Endothelial cell of umbilical vein (primary cell): ENCODE measurements around the gene RFX7. TPM values are rescaled to one million over a fixed set of nuclear protein-coding genes. Genes with fewer than 3 reads are reported as not detected.

Experiments used
- BruUV-seq: library from RNA; stranded (reverse); fragments of 400-500 nt; replicated peaks from 2 replicates; lab custom pipeline; 2021; lab: Mats Ljungman, UMichigan
- CTCF ChIA-PET: fragments of 300-600, 350-600 bp; sonication (Branson Sonifier 250); formaldehyde crosslinking; loops from one replicate; lab custom pipeline; 2021; ENCODE audit warnings: antibody characterized with exemption, inconsistent platforms; lab: Charles Lee
- POLR2A ChIA-PET: fragments of 300-600, 350-600 bp; sonication (Branson Sonifier 250); formaldehyde crosslinking; loops from one replicate; lab custom pipeline; 2021; ENCODE audit warnings: antibody characterized with exemption, inconsistent platforms; lab: Charles Lee
- DNase-seq: peaks from one replicate; pipeline ENCODE4 v3.0.0-alpha.2; 2011; ENCODE audit warnings: low read depth, low spot score
- FAIRE-seq: peaks from 2 replicates; lab custom pipeline; 2011; peaks lifted over from hg19 to GRCh38; lab: Jason Lieb, UNC
- H2AFZ ChIP-seq: 2 replicates; pipeline ENCODE4 v1.6.0; 2012; ENCODE audit warnings: low read depth, low read length, control low read depth, inconsistent platforms
- H3K27ac ChIP-seq: 2 replicates; pipeline ENCODE4 v1.5.1; 2011; ENCODE audit warnings: low read depth, mild to moderate bottlenecking, control low read depth, low read length, moderate library complexity; ENCODE audit not compliant: insufficient read depth
- H3K27me3 ChIP-seq, 2 experiments: 2 replicates each; pipeline versions ENCODE4 v1.6.0 to v1.6.1; 2011; ENCODE audit warnings: low read length in 2 of 2, mixed read lengths in 1 of 2; ENCODE audit not compliant: control insufficient read depth in 2 of 2, insufficient read depth in 2 of 2
- H3K36me3 ChIP-seq, 2 experiments: 2 replicates in 1 of 2; 3 replicates in 1 of 2; pipeline ENCODE4 v1.5.1; 2011; ENCODE audit warnings: low read length in 2 of 2, mild to moderate bottlenecking in 1 of 2, moderate library complexity in 1 of 2; ENCODE audit not compliant: control insufficient read depth in 2 of 2, insufficient read depth in 2 of 2; ENCODE audit errors: extremely low read depth in 1 of 2
- H3K4me1 ChIP-seq: 3 replicates; pipeline ENCODE4 v1.5.1; 2011; ENCODE audit warnings: mild to moderate bottlenecking, low read length; ENCODE audit not compliant: control insufficient read depth, insufficient read depth; ENCODE audit errors: extremely low read depth
- H3K4me2 ChIP-seq: 2 replicates; pipeline ENCODE4 v1.6.1; 2011; ENCODE audit warnings: low read length, control low read depth, mixed read lengths; ENCODE audit not compliant: insufficient read depth
- H3K4me3 ChIP-seq, 3 experiments: fragments of 200-600 bp in 1 of 3; sonication (generic), shearing (Covaris generic) in 1 of 3; replicated peaks in 1 of 3; 2 replicates each; pipeline ENCODE4 v1.5.1; 2011 to 2016; ENCODE audit warnings: control low read depth in 3 of 3, low read length in 3 of 3, mild to moderate bottlenecking in 2 of 3, inconsistent platforms in 1 of 3, low read depth in 1 of 3, moderate library complexity in 1 of 3; ENCODE audit not compliant: insufficient read depth in 1 of 3
- H3K79me2 ChIP-seq: 2 replicates; pipeline ENCODE4 v1.6.0; 2012; ENCODE audit warnings: low read length, inconsistent platforms; ENCODE audit not compliant: control insufficient read depth, insufficient read depth
- H3K9ac ChIP-seq: replicated peaks from 2 replicates; pipeline ENCODE3; 2011; ENCODE audit warnings: low read length, control low read depth; ENCODE audit not compliant: insufficient read depth; ENCODE audit errors: extremely low read depth
- H3K9me1 ChIP-seq: replicated peaks from 3 replicates; pipeline ENCODE4 v1.6.0; 2011; ENCODE audit warnings: mild to moderate bottlenecking, low read length; ENCODE audit not compliant: control insufficient read depth, insufficient read depth; ENCODE audit errors: extremely low read depth
- H3K9me3 ChIP-seq: replicated peaks from 2 replicates; pipeline ENCODE4 v1.5.1; 2012; ENCODE audit warnings: low read length, inconsistent platforms; ENCODE audit not compliant: control insufficient read depth, insufficient read depth
- H4K20me1 ChIP-seq: replicated peaks from 2 replicates; pipeline ENCODE3; 2011; ENCODE audit warnings: mild to moderate bottlenecking, low read length; ENCODE audit not compliant: control insufficient read depth, insufficient read depth; ENCODE audit errors: extremely low read depth
- CTCF ChIP-seq, 2 donors: IDR thresholded peaks; 1 replicate in 1 of 2; 2 replicates in 1 of 2; pipeline ENCODE4 v1.5.1; 2011; ENCODE audit warnings: low read length in 2 of 2, mild to moderate bottlenecking in 2 of 2, moderate library complexity in 2 of 2, control low read depth in 1 of 2, inconsistent platforms in 1 of 2, low read depth in 1 of 2; ENCODE audit not compliant: insufficient read depth in 1 of 2; ENCODE audit errors: extremely low read depth in 1 of 2
- FOS ChIP-seq: IDR thresholded peaks from 2 replicates; pipeline ENCODE4 v1.6.1; 2011; ENCODE audit warnings: mild to moderate bottlenecking, low read length, moderate library complexity, borderline replicate concordance; ENCODE audit not compliant: insufficient read depth
- GATA2 ChIP-seq: IDR thresholded peaks from 2 replicates; pipeline ENCODE4 v1.7.0; 2011; ENCODE audit warnings: low read depth, mild to moderate bottlenecking, moderate library complexity, mixed read lengths, low read length; ENCODE audit not compliant: insufficient read length, insufficient read depth
- JUN ChIP-seq: IDR thresholded peaks from 2 replicates; pipeline ENCODE4 v1.6.1; 2011; ENCODE audit warnings: borderline replicate concordance, low read depth; ENCODE audit not compliant: insufficient read length, insufficient read depth
- MAX ChIP-seq: IDR thresholded peaks from 2 replicates; pipeline ENCODE4 v1.6.1; 2011; ENCODE audit not compliant: insufficient read depth, insufficient read length
- POLR2A ChIP-seq: IDR thresholded peaks from 2 replicates; pipeline ENCODE4 v1.6.1; 2012; ENCODE audit warnings: low read depth, mild to moderate bottlenecking, control low read depth, low read length
- POLR2AphosphoS5 ChIP-seq: IDR thresholded peaks from 2 replicates; pipeline ENCODE4 v1.6.1; 2012; ENCODE audit warnings: low read depth, mild to moderate bottlenecking, control low read depth, low read length, moderate library complexity; ENCODE audit not compliant: insufficient read depth
- dilution Hi-C: fragments of 300-500 bp; cut with MboI; formaldehyde crosslinking; loops from one replicate; pipeline ENCODE4 v1.15.0; 2019; ENCODE audit warnings: low sequenced_read_pairs; ENCODE audit not compliant: extremely low pct_ligation_motif_present
- intact Hi-C: fragments of 100-400 bp; cut with micrococcal nuclease; formaldehyde crosslinking; loops from one replicate; pipeline ENCODE4 v1.10.0; 2022
- polyA plus RNA-seq, 4 experiments: library from polyadenylated mRNA; depleted of rRNA in 3 of 4; stranded (reverse) in 3 of 4; unstranded in 1 of 4; fragments of >200 nt; gene quantifications; 2 replicates each; pipeline versions ENCODE4 v1.2.1 to v1.2.3, GENCODE V29; 2011 to 2012; ENCODE audit warnings: missing spikeins in 1 of 4
- total RNA-seq: library from RNA; stranded (reverse); gene quantifications from 2 replicates; pipeline ENCODE4 v1.2.3, GENCODE V29; 2021

Gene RFX7
- total and polyA plus RNA-seq, 2 donors (not counting 3 experiments of a cell fraction or from before 2014, with no cell fraction given), result 6.3 to 23.0 TPM

GRCh38 chr15:56211064-56211463, 32.6 kb downstream of the RFX7 start:
- H3K4me1 ChIP-seq, result no peaks in the 10 kb centered on the region
- no peak overlapping the region for H3K27ac ChIP-seq
- peaks cover 3% of the 10 kb centered on the region for H3K9me1 ChIP-seq
- H3K79me2 ChIP-seq, result peaks cover 69% of the 10 kb centered on the region
- FAIRE-seq (no peak), DNase-seq (no peak)
- H3K9ac ChIP-seq, result no peak overlapping the region
- no peaks in the 10 kb centered on the region for H3K36me3 ChIP-seq
- BruUV-seq, result no TSS peak
- no peak overlapping the region for H3K4me3 ChIP-seq
- H4K20me1 ChIP-seq, result peaks cover 14% of the 10 kb centered on the region
- dilution Hi-C loops (no loop called here), intact Hi-C loops (no loop called here)
- H3K27me3 ChIP-seq, result no peaks in the 10 kb centered on the region
- TF ChIP-seq CTCF (IDR thresholded peaks at IDR 0.05; ENCODE audit: extremely low read depth in 1 of 2, insufficient read depth in 1 of 2, low read depth in 1 of 2, low read length in 2 of 2), result no peak
- TF ChIP-seq POLR2AphosphoS5, result no peak
- no peaks in the 10 kb centered on the region for H3K9me3 ChIP-seq
- CTCF ChIA-PET, result no interaction called here
- no peak overlapping the region for H2AFZ ChIP-seq
- no peak overlapping the region for H3K4me2 ChIP-seq
- POLR2A ChIA-PET, result no interaction called here

- ChIA-PET POLR2A (no interaction called here), CTCF (interaction anchor here (1.1 kb wide), 1 partner anchor 9 kb away, joined by 3 read pairs; no protein-coding TSS in a partner anchor)
- Histone ChIP-seq H3K27ac (no peak overlapping the region), H3K4me3 (no peak overlapping the region), H3K36me3 (no peaks in the 10 kb centered on the region), H3K4me1 (peaks cover 4% of the 10 kb centered on the region), H3K27me3 (no peaks in the 10 kb centered on the region), H3K79me2 (peaks cover 87% of the 10 kb centered on the region), H4K20me1 (peaks cover 12% of the 10 kb centered on the region), H3K9me3 (no peaks in the 10 kb centered on the region), H3K9ac (no peak overlapping the region), H3K9me1 (peaks cover 3% of the 10 kb centered on the region), H2AFZ (no peak overlapping the region), H3K4me2 (no peak overlapping the region)
- BruUV-seq, result no TSS peak
- intact Hi-C loops, result no loop called here
- TF ChIP-seq POLR2A (no peak), CTCF (IDR thresholded peaks at IDR 0.05; ENCODE audit: extremely low read depth in 1 of 2, insufficient read depth in 1 of 2, low read depth in 1 of 2, low read length in 2 of 2) (no peak), MAX (no peak), JUN (no peak), POLR2AphosphoS5 (no peak), FOS (no peak), GATA2 (no peak)
- DNase-seq (no peak), FAIRE-seq (no peak)
- dilution Hi-C loops, result no loop called here
Observed at GRCh38 chr15:56208641-56209155, 35.0 kb downstream of the RFX7 start.
